Endothelial cell of umbilical vein (primary cell): ENCODE measurements around the gene MB21D2. TPM values are rescaled to one million over a fixed set of nuclear protein-coding genes. Genes with fewer than 3 reads are reported as not detected.

Source experiments
- BruUV-seq: library from RNA; stranded (reverse); fragments of 400-500 nt; replicated peaks from 2 replicates; lab custom pipeline; 2021; lab: Mats Ljungman, UMichigan
- CTCF ChIA-PET: fragments of 300-600, 350-600 bp; sonication (Branson Sonifier 250); formaldehyde crosslinking; loops from one replicate; lab custom pipeline; 2021; ENCODE audit warnings: antibody characterized with exemption, inconsistent platforms; lab: Charles Lee
- POLR2A ChIA-PET: fragments of 300-600, 350-600 bp; sonication (Branson Sonifier 250); formaldehyde crosslinking; loops from one replicate; lab custom pipeline; 2021; ENCODE audit warnings: antibody characterized with exemption, inconsistent platforms; lab: Charles Lee
- DNase-seq: peaks from one replicate; pipeline ENCODE4 v3.0.0-alpha.2; 2011; ENCODE audit warnings: low read depth, low spot score
- FAIRE-seq: peaks from 2 replicates; lab custom pipeline; 2011; peaks lifted over from hg19 to GRCh38; lab: Jason Lieb, UNC
- H2AFZ ChIP-seq: 2 replicates; pipeline ENCODE4 v1.6.0; 2012; ENCODE audit warnings: low read depth, low read length, control low read depth, inconsistent platforms
- H3K27ac ChIP-seq: 2 replicates; pipeline ENCODE4 v1.5.1; 2011; ENCODE audit warnings: low read depth, mild to moderate bottlenecking, control low read depth, low read length, moderate library complexity; ENCODE audit not compliant: insufficient read depth
- H3K27me3 ChIP-seq, 2 experiments: 2 replicates each; pipeline versions ENCODE4 v1.6.0 to v1.6.1; 2011; ENCODE audit warnings: low read length in 2 of 2, mixed read lengths in 1 of 2; ENCODE audit not compliant: control insufficient read depth in 2 of 2, insufficient read depth in 2 of 2
- H3K36me3 ChIP-seq, 2 experiments: 2 replicates in 1 of 2; 3 replicates in 1 of 2; pipeline ENCODE4 v1.5.1; 2011; ENCODE audit warnings: low read length in 2 of 2, mild to moderate bottlenecking in 1 of 2, moderate library complexity in 1 of 2; ENCODE audit not compliant: control insufficient read depth in 2 of 2, insufficient read depth in 2 of 2; ENCODE audit errors: extremely low read depth in 1 of 2
- H3K4me1 ChIP-seq: 3 replicates; pipeline ENCODE4 v1.5.1; 2011; ENCODE audit warnings: mild to moderate bottlenecking, low read length; ENCODE audit not compliant: control insufficient read depth, insufficient read depth; ENCODE audit errors: extremely low read depth
- H3K4me2 ChIP-seq: 2 replicates; pipeline ENCODE4 v1.6.1; 2011; ENCODE audit warnings: low read length, control low read depth, mixed read lengths; ENCODE audit not compliant: insufficient read depth
- H3K4me3 ChIP-seq, 3 experiments: fragments of 200-600 bp in 1 of 3; sonication (generic), shearing (Covaris generic) in 1 of 3; replicated peaks in 1 of 3; 2 replicates each; pipeline ENCODE4 v1.5.1; 2011 to 2016; ENCODE audit warnings: control low read depth in 3 of 3, low read length in 3 of 3, mild to moderate bottlenecking in 2 of 3, inconsistent platforms in 1 of 3, low read depth in 1 of 3, moderate library complexity in 1 of 3; ENCODE audit not compliant: insufficient read depth in 1 of 3
- H3K79me2 ChIP-seq: 2 replicates; pipeline ENCODE4 v1.6.0; 2012; ENCODE audit warnings: low read length, inconsistent platforms; ENCODE audit not compliant: control insufficient read depth, insufficient read depth
- H3K9ac ChIP-seq: replicated peaks from 2 replicates; pipeline ENCODE3; 2011; ENCODE audit warnings: low read length, control low read depth; ENCODE audit not compliant: insufficient read depth; ENCODE audit errors: extremely low read depth
- H3K9me1 ChIP-seq: replicated peaks from 3 replicates; pipeline ENCODE4 v1.6.0; 2011; ENCODE audit warnings: mild to moderate bottlenecking, low read length; ENCODE audit not compliant: control insufficient read depth, insufficient read depth; ENCODE audit errors: extremely low read depth
- H3K9me3 ChIP-seq: replicated peaks from 2 replicates; pipeline ENCODE4 v1.5.1; 2012; ENCODE audit warnings: low read length, inconsistent platforms; ENCODE audit not compliant: control insufficient read depth, insufficient read depth
- H4K20me1 ChIP-seq: replicated peaks from 2 replicates; pipeline ENCODE3; 2011; ENCODE audit warnings: mild to moderate bottlenecking, low read length; ENCODE audit not compliant: control insufficient read depth, insufficient read depth; ENCODE audit errors: extremely low read depth
- CTCF ChIP-seq, 2 donors: IDR thresholded peaks; 1 replicate in 1 of 2; 2 replicates in 1 of 2; pipeline ENCODE4 v1.5.1; 2011; ENCODE audit warnings: low read length in 2 of 2, mild to moderate bottlenecking in 2 of 2, moderate library complexity in 2 of 2, control low read depth in 1 of 2, inconsistent platforms in 1 of 2, low read depth in 1 of 2; ENCODE audit not compliant: insufficient read depth in 1 of 2; ENCODE audit errors: extremely low read depth in 1 of 2
- EZH2 ChIP-seq: IDR thresholded peaks from 2 replicates; pipeline ENCODE4 v1.6.1; 2012; ENCODE audit warnings: borderline replicate concordance, low read depth, mild to moderate bottlenecking, moderate library complexity, low read length, inconsistent platforms; ENCODE audit not compliant: severe bottlenecking
- GATA2 ChIP-seq: IDR thresholded peaks from 2 replicates; pipeline ENCODE4 v1.7.0; 2011; ENCODE audit warnings: low read depth, mild to moderate bottlenecking, moderate library complexity, mixed read lengths, low read length; ENCODE audit not compliant: insufficient read length, insufficient read depth
- MAX ChIP-seq: IDR thresholded peaks from 2 replicates; pipeline ENCODE4 v1.6.1; 2011; ENCODE audit not compliant: insufficient read depth, insufficient read length
- POLR2A ChIP-seq: IDR thresholded peaks from 2 replicates; pipeline ENCODE4 v1.6.1; 2012; ENCODE audit warnings: low read depth, mild to moderate bottlenecking, control low read depth, low read length
- POLR2AphosphoS5 ChIP-seq: IDR thresholded peaks from 2 replicates; pipeline ENCODE4 v1.6.1; 2012; ENCODE audit warnings: low read depth, mild to moderate bottlenecking, control low read depth, low read length, moderate library complexity; ENCODE audit not compliant: insufficient read depth
- dilution Hi-C: fragments of 300-500 bp; cut with MboI; formaldehyde crosslinking; loops from one replicate; pipeline ENCODE4 v1.15.0; 2019; ENCODE audit warnings: low sequenced_read_pairs; ENCODE audit not compliant: extremely low pct_ligation_motif_present
- intact Hi-C: fragments of 100-400 bp; cut with micrococcal nuclease; formaldehyde crosslinking; loops from one replicate; pipeline ENCODE4 v1.10.0; 2022
- polyA plus RNA-seq, 4 experiments: library from polyadenylated mRNA; depleted of rRNA in 3 of 4; stranded (reverse) in 3 of 4; unstranded in 1 of 4; fragments of >200 nt; gene quantifications; 2 replicates each; pipeline versions ENCODE4 v1.2.1 to v1.2.3, GENCODE V29; 2011 to 2012; ENCODE audit warnings: missing spikeins in 1 of 4
- total RNA-seq: library from RNA; stranded (reverse); gene quantifications from 2 replicates; pipeline ENCODE4 v1.2.3, GENCODE V29; 2021

The MB21D2 gene
- total and polyA plus RNA-seq, 2 donors (not counting 3 experiments of a cell fraction or from before 2014, with no cell fraction given) = 6.7 to 7.4 TPM

- Histone ChIP-seq H3K79me2 (no peaks in the 10 kb centered on the region), H3K9me1 (no peaks in the 10 kb centered on the region), H2AFZ (peak overlapping the region; percentile 19), H3K36me3 (no peaks in the 10 kb centered on the region), H3K9me3 (no peaks in the 10 kb centered on the region), H3K27ac (peak overlapping the region; percentile 92), H3K4me3 (peak overlapping the region in 1 of 3 experiments; percentile 24), H3K4me2 (peak overlapping the region; percentile 86), H3K4me1 (peaks cover 21% of the 10 kb centered on the region), H3K9ac (peak overlapping the region; percentile 77), H4K20me1 (no peaks in the 10 kb centered on the region), H3K27me3 (no peaks in the 10 kb centered on the region)
- DNase-seq (no peak), FAIRE-seq (no peak)
- POLR2A ChIA-PET = no interaction called here
- intact Hi-C loops = loop anchor here (5.0 kb wide), 1 partner anchor 901 kb away; no protein-coding TSS in a partner anchor
- CTCF ChIA-PET = interaction anchor here (1.0 to 1.6 kb wide), 6 partner anchors 10 to 141 kb away, joined by 3 to 6 read pairs (median 4); no protein-coding TSS in a partner anchor
- dilution Hi-C loops = no loop called here
- TF ChIP-seq POLR2AphosphoS5 = no peak
- no peak for TF ChIP-seq GATA2
- TF ChIP-seq EZH2 = no peak
- TF ChIP-seq CTCF (IDR thresholded peaks at IDR 0.05; ENCODE audit: extremely low read depth in 1 of 2, insufficient read depth in 1 of 2, low read depth in 1 of 2, low read length in 2 of 2) = no peak
- TF ChIP-seq POLR2A = no peak
- TF ChIP-seq MAX = no peak
- BruUV-seq = no TSS peak
Measured at GRCh38 chr3:192958219-192958872, 40.7 kb upstream of the MB21D2 start.
